ENCODE results near the gene KCNK10. TPM values are rescaled to one million over a fixed set of nuclear protein-coding genes. Genes with fewer than 3 reads are reported as not detected.

KCNK10 gene
- total and polyA plus RNA-seq, 4 donors = 0.01 TPM; not detected in 3

- Histone ChIP-seq H3K9ac (ENCODE audit: insufficient read depth in 1 of 2, low read length in 2 of 2) (no peak overlapping the region), H3K36me3 (ENCODE audit: control insufficient read depth in 4 of 4, insufficient read depth in 4 of 4, low read length in 4 of 4) (no peaks in the 10 kb centered on the region), H3K27ac (ENCODE audit: low read depth in 1 of 2, low read length in 1 of 2) (no peak overlapping the region), H3K27me3 (ENCODE audit: control insufficient read depth in 3 of 3, insufficient read depth in 3 of 3, low read length in 2 of 3) (peaks cover 0 to 25% (median 6%) of the 10 kb centered on the region in 3 donors), H3K4me1 (ENCODE audit: control insufficient read depth in 5 of 5, insufficient read depth in 5 of 5, low read length in 5 of 5) (no peaks in the 10 kb centered on the region), H3K9me3 (ENCODE audit: control insufficient read depth in 4 of 4, insufficient read depth in 3 of 4, low read length in 3 of 4) (no peaks in the 10 kb centered on the region), H3K4me3 (no peak overlapping the region)
- no peak for TF ChIP-seq CTCF (IDR thresholded peaks at IDR 0.05; ENCODE audit: control extremely low read depth, extremely low read depth)
- DNase-seq (no peak), ATAC-seq (ENCODE audit: insufficient read depth, low FRiP score) (no peak)
- WGBS, 2 donors = 49 to 54% methylated on average over 8 of the region's 8 CpGs
These were observed 128.5 kb downstream of the KCNK10 start for GRCh38 chr14:88194531-88194930.

DNA sequence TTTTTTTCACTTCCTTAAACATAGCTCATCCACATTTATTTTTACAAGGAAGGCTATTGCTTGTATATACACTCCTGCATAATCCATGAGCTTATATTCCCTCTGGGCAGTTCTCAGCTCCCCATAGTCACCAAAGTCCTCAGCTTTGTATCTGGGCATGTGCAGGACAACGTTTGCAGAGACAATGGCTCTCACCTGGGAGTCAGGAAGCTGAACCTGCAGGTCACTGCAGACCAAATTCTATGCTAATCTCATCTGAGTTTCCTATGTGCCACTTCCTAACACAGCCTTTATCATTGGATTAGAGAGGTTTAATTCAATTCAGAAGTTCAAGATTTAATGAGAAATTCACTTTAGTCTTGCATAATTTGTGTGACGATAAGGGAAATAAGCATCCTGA, 131.5 kb downstream of the KCNK10 start:
- no peak overlapping the region for H3K4me3 ChIP-seq
- no peaks in the 10 kb centered on the region for H3K9me3 ChIP-seq (ENCODE audit: control insufficient read depth in 4 of 4, insufficient read depth in 3 of 4, low read length in 3 of 4)
- H3K27me3 ChIP-seq (ENCODE audit: control insufficient read depth in 3 of 3, insufficient read depth in 3 of 3, low read length in 2 of 3) = peaks cover 0 to 25% (median 6%) of the 10 kb centered on the region in 3 donors
- no peak for DNase-seq
- H3K27ac ChIP-seq (ENCODE audit: low read depth in 1 of 2, low read length in 1 of 2) = no peak overlapping the region
- no peak overlapping the region for H3K9ac ChIP-seq (ENCODE audit: insufficient read depth in 1 of 2, low read length in 2 of 2)
- peaks cover 0 to 9% (median 0%) of the 10 kb centered on the region in 5 donors for H3K4me1 ChIP-seq (ENCODE audit: control insufficient read depth in 5 of 5, insufficient read depth in 5 of 5, low read length in 5 of 5)
- H3K36me3 ChIP-seq (ENCODE audit: control insufficient read depth in 4 of 4, insufficient read depth in 4 of 4, low read length in 4 of 4) = no peaks in the 10 kb centered on the region
- no peak for TF ChIP-seq CTCF (IDR thresholded peaks at IDR 0.05; ENCODE audit: control extremely low read depth, extremely low read depth)
- ATAC-seq (ENCODE audit: insufficient read depth, low FRiP score) = no peak
- WGBS, 2 donors = 50 to 52% methylated on average over 2 of the region's 2 CpGs

DNA sequence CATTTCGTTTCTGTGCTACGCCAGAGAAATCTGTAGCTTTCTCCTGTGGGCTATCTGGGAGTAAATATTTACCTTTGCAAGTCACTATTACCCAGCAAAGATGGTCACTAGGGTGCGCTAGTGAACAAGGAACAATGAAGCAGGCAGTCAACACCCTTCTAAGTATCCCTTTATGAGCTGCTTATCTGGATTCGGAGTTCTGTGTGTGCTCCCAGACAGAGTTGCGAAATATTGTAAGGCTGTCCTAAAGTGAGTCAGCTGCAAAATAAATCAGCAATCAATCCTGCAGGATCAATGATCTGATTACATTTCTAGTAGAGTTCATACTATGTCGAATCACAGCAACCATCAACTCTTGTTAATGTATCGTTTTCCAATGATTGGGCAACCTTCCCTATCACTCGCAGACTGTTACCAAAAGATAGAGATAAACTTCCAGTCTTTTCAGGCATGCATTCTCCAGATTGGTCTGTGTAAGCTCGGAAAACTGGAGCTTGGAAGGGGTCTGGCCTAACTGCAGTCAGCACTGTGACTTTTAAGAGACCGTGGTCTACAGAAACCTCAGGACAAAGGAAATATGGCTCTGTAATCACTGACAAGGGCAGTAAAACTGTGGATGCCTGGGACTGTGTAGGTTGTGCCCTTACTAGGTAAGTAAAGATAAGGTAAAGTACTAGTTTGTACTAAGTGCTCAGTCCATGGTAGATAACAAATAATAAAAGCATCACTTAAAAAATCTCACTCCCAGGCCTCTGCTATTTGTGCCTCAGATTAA, 133.5 kb downstream of the KCNK10 start:
- peak; percentile 23 for TF ChIP-seq CTCF (IDR thresholded peaks at IDR 0.05; ENCODE audit: control extremely low read depth, extremely low read depth)
- DNase-seq (peak; percentile 82 to 94 (median 90)), ATAC-seq (ENCODE audit: insufficient read depth, low FRiP score) (peak; percentile 88)
- Histone ChIP-seq H3K4me3 (no peak overlapping the region), H3K27me3 (ENCODE audit: control insufficient read depth in 3 of 3, insufficient read depth in 3 of 3, low read length in 2 of 3) (peaks cover 0 to 12% (median 0%) of the 10 kb centered on the region in 3 donors), H3K4me1 (ENCODE audit: control insufficient read depth in 5 of 5, insufficient read depth in 5 of 5, low read length in 5 of 5) (peaks cover 0 to 9% (median 0%) of the 10 kb centered on the region in 5 donors), H3K9ac (ENCODE audit: insufficient read depth in 1 of 2, low read length in 2 of 2) (no peak overlapping the region), H3K27ac (ENCODE audit: low read depth in 1 of 2, low read length in 1 of 2) (no peak overlapping the region), H3K36me3 (ENCODE audit: control insufficient read depth in 4 of 4, insufficient read depth in 4 of 4, low read length in 4 of 4) (no peaks in the 10 kb centered on the region), H3K9me3 (ENCODE audit: control insufficient read depth in 4 of 4, insufficient read depth in 3 of 4, low read length in 3 of 4) (peaks cover 0 to 2% (median 0%) of the 10 kb centered on the region in 4 donors)
- WGBS, 2 donors = 29 to 44% methylated on average over 10 of the region's 10 CpGs
